Measurements from ENCODE around the gene PRSS38. TPM values are rescaled to one million over a fixed set of nuclear protein-coding genes. Genes with fewer than 3 reads are reported as not detected.

PRSS38 gene
- total RNA-seq, 4 donors from 2014 or later = not detected

- H3K27me3 ChIP-seq = peaks cover 4% of the 10 kb centered on the region
- 68 to 73% methylated on average over 3 of the region's 3 CpGs for WGBS, 2 donors (ENCODE audit: low coverage in 1 of 2)
- peaks cover 0 to 21% (median 9%) of the 10 kb centered on the region in 3 donors for H3K4me1 ChIP-seq
- H3K36me3 ChIP-seq = no peaks in the 10 kb centered on the region
- H3K4me3 ChIP-seq = no peak overlapping the region
- TF ChIP-seq POLR2A (IDR thresholded peaks at IDR 0.05) (no peak), POLR2AphosphoS5 (IDR thresholded peaks at IDR 0.05) (no peak), CTCF (IDR thresholded peaks at IDR 0.05) (no peak), EP300 (IDR thresholded peaks at IDR 0.05) (no peak)
- H3K9me3 ChIP-seq = no peaks in the 10 kb centered on the region
- no peak overlapping the region for H3K27ac ChIP-seq
- ATAC-seq = no peak
Measured at GRCh38 chr1:227797625-227798024, 17.9 kb upstream of the PRSS38 start.

- Histone ChIP-seq H3K27me3 (peaks cover 4% of the 10 kb centered on the region), H3K9me3 (no peaks in the 10 kb centered on the region), H3K27ac (no peak overlapping the region), H3K36me3 (no peaks in the 10 kb centered on the region), H3K4me3 (no peak overlapping the region), H3K4me1 (peaks cover 0 to 21% (median 9%) of the 10 kb centered on the region in 3 donors)
- 80 to 93% methylated on average over 4 to 11 of the region's 16 CpGs for WGBS, 2 donors (ENCODE audit: low coverage in 1 of 2)
- ATAC-seq = no peak
- TF ChIP-seq EP300 (IDR thresholded peaks at IDR 0.05) (no peak), CTCF (IDR thresholded peaks at IDR 0.05) (no peak), POLR2A (IDR thresholded peaks at IDR 0.05) (no peak), POLR2AphosphoS5 (IDR thresholded peaks at IDR 0.05) (no peak)
Measured at GRCh38 chr1:227798078-227798802, 17.2 kb upstream of the PRSS38 start.

- Histone ChIP-seq H3K9me3 (peaks cover 0 to 6% (median 0%) of the 10 kb centered on the region in 3 donors), H3K4me1 (peaks cover 0 to 6% (median 3%) of the 10 kb centered on the region in 3 donors), H3K4me3 (no peak overlapping the region), H3K36me3 (no peaks in the 10 kb centered on the region), H3K27ac (no peak overlapping the region), H3K27me3 (peaks cover 3% of the 10 kb centered on the region)
- 79 to 92% methylated on average over 1 of the region's 1 CpG for WGBS, 2 donors (ENCODE audit: low coverage in 1 of 2)
- ATAC-seq = no peak
- no peak for TF ChIP-seq POLR2AphosphoS5 (IDR thresholded peaks at IDR 0.05)
Measured at GRCh38 chr1:227799756-227800155, 15.7 kb upstream of the PRSS38 start.

GRCh38 chr1:227803933-227804332 is 11.5 kb upstream of the PRSS38 start:
- H3K9me3 ChIP-seq = peaks cover 0 to 6% (median 0%) of the 10 kb centered on the region in 3 donors

GRCh38 chr1:227805606-227806197 is 9.8 kb upstream of the PRSS38 start:
- no peak for ATAC-seq
- Histone ChIP-seq H3K27me3 (no peaks in the 10 kb centered on the region), H3K4me3 (no peak overlapping the region), H3K4me1 (no peaks in the 10 kb centered on the region), H3K27ac (no peak overlapping the region), H3K36me3 (no peaks in the 10 kb centered on the region), H3K9me3 (peaks cover 0 to 6% (median 0%) of the 10 kb centered on the region in 3 donors)
- 23 to 32% methylated on average over 3 to 4 of the region's 6 CpGs for WGBS, 2 donors (ENCODE audit: low coverage in 1 of 2)
- TF ChIP-seq EP300 (IDR thresholded peaks at IDR 0.05) = no peak
- no peak for TF ChIP-seq POLR2A (IDR thresholded peaks at IDR 0.05)
- no peak for TF ChIP-seq CTCF (IDR thresholded peaks at IDR 0.05)
- no peak for TF ChIP-seq POLR2AphosphoS5 (IDR thresholded peaks at IDR 0.05)

More at GRCh38 chr1:227803933-227804332, 11.5 kb upstream of the PRSS38 start:
- H3K4me3 ChIP-seq = no peak overlapping the region
- TF ChIP-seq EP300 (IDR thresholded peaks at IDR 0.05) (no peak), POLR2AphosphoS5 (IDR thresholded peaks at IDR 0.05) (no peak), CTCF (IDR thresholded peaks at IDR 0.05) (no peak), POLR2A (IDR thresholded peaks at IDR 0.05) (no peak)
- no peak overlapping the region for H3K27ac ChIP-seq
- H3K4me1 ChIP-seq = no peaks in the 10 kb centered on the region
- ATAC-seq = no peak
- H3K27me3 ChIP-seq = no peaks in the 10 kb centered on the region
- H3K36me3 ChIP-seq = no peaks in the 10 kb centered on the region

All from gastroesophageal sphincter (tissue), 4 donors.